Amygdala (tissue), 56 donors: Measurements from ENCODE around the gene CARS1.
"Not testable (repeated sequence)": the region's sequence is repeated elsewhere in the genome, so short reads cannot be mapped to it uniquely, and the experiment has no call there.

Source experiments
- DNase-seq, 56 donors: peaks; one replicate each; lab custom pipeline; 2025; lab: John Stamatoyannopoulos, UW

The CARS1 gene

DNA sequence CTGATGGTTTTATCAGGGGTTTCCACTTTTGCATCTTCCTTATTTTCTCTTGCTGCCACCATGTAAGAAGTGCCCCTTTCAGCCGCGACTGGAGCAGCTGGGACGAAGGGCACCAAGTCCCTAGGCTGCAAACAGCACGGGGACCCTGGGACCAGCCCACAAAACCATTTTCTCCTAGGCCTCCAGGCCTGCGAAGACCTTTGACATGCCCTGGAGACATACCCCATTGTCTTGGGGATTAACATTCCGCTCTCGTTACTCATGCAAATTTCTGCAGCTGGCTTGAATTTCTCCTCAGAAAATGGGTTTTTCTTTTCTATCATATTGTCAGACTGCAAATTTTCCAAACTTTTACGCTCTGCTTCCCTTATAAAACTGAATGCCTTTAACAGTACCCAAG lies 6.7 kb upstream of the CARS1 start:
- not testable (repeated sequence) for DNase-seq

- not testable (repeated sequence) for DNase-seq
Measured at GRCh38 chr11:3063432-3063831, 6.2 kb upstream of the CARS1 start.

DNA sequence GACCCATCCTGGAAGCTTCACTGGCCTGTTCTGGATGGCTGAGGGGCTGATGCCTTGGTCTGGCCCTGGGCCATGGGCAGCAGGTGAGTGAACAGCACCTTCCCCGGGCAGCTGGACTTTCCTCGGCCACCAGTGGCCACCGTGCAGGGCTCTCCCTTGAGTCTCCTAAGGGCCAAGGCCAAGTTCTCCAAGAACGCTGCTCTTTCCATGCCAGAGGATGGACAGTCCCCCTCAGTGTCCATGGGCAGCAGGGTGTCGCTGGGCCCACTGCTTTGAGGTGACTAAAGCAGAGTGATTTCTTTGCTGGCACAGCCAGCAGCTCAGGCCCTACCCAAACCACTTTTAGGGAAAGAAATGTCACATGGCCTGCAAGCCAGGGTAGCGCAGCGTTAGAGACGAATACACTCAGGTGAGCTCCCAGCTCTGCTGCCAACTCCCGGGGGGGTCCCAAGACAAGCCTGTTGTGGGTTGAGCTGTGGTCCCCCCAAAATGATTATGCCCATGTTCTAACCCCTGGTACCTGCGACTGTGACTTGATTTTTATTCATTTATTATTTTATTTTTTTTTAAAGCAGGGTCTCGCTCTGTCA lies 3.3 kb upstream of the CARS1 start:
- no peak for DNase-seq

- DNase-seq: no peak
Measured at GRCh38 chr11:3058753-3059664, 1.8 kb upstream of the CARS1 start.

- DNase-seq: no peak
Measured at GRCh38 chr11:3056296-3057068, 741 bp downstream of the CARS1 start.

DNA sequence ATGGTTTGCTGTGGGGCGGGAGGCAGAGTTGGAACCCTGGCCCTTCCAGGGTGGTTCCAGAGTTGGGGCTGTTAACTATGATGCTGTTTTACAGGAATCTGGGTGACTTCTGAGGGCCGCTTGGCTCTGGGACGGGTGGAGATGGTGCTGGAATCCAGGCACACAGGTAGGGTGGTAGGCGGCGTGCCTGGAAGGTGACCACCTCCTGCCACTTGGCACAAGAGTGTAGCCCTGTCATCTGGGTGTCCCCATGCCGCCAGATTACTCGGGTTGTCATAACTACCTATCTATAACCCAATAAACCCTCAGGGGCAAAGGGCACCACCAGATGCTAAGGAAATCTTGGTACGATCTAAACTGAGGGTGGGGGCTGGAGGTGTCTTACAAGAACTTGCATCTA lies 1.3 kb downstream of the CARS1 start:
- no peak for DNase-seq

DNA sequence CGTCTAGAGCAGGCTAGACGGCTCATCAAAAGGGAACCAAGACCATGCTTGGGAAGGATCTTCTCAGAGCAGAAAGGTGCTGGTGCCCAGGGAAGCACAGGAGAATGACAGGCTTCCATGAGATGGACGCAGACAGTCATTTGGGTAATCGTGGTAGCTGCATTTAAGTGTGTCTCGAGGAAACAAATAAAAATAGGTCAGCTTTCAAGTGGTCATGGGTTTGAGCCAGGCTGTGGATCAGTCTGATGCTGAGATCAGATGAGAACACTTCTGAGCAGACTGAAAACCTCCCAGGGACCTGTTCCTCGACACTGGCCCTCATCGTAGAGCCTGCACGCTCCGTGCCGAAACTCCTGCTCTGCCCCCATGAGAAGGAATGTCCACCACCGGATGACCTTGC lies 4.7 kb downstream of the CARS1 start:
- DNase-seq: no peak

DNA sequence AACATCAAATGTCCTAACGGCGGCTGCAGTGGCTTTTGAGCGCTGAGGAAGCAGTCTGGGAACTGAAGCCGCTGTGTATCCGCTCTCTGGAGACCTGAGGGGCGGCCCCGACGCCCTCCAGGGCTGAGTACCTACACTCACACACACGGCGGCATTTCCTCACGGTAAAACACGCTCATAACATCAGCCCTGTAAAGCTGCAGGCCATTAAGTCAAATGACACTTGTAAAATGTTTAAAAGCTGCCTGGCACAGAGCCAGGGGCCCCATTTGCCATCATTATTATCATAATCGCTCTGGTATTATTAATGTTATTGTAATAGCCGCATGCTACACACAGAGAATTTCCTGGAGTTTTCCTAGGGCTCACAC lies 5.1 kb downstream of the CARS1 start:
- DNase-seq: peak in 1 of 56 donors; percentile 35

DNA sequence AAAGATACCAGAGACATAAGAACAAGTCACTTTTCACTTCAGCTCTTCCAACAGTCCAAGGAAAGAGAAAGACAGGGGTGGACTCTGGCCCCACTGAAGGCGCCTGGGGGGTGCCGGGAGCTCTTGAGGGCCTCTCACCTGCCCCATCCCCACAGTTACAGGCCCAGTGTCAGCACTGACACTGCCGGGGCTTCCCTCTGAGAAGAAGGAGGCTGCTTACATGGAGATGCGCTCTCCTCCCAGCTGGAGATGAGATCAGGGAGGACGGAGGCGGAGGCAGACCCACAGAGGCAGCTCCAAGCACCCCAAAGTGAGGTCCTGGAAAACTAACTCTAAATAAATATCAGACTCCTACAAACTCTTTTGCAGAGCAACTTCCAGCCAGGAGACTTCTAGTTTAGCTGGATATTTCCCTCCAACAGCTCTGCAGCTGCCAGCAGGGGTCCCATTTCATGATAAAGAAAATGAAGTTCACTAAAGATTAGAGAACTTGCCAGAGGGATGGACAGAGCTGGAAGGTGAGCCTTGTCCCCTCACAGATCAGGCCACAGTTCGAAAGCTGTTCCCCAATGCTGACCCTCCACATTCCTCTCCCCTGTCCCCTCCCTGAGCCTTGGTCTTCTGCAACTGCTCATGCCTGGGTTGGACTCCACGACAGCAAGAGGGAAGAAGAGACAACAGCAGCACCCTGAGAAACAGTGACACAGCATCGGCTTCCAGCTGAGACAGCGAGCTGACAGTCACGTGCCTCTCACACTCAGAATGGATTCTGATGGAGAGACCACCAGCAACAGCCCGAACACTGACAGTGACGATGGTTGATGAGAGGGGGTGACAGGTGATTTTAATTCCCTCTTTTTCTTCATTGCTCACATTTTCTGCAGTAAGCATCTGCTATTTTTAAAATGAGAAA lies 5.8 kb downstream of the CARS1 start:
- peak in 10 of 56 donors; percentile 17 to 48 (median 26) for DNase-seq

DNA sequence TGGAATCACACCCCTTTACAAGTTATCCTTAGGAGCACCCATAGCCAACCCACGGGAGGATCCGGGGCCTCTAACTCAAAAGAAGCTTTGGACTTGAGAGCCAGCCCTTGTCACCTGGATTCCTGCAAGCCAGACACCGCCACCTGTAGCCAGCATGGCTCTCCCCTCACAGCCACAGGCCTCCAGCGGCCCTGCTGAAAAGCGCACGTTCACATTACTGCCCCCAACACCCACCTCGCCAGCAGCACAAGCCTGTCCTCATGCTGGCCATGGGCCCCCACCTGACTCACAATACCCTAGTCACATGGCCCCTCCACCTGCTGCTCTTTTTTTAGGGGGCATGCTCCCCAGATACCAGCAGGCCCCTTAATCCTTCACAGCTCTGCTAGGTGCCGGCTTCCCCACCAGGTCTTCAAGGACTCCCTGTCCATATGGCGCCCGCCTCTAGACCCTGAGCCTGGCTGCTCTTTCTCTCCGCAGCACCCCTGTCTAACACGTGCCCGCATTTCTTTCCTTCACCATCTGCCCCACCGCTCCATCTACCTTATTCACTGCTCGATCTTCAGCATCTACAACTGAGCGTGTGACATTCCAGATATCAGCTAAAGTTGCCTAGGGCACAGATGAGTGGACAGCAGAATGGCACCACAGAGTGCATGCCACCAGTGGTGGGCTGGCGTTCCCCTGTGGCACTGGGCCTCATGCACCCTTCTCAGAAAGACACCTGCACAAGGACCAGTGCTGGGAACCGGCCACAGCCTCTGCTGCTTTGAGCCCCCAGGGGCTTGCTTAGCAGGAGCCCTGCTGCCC lies 6.6 kb downstream of the CARS1 start:
- no peak for DNase-seq

DNA sequence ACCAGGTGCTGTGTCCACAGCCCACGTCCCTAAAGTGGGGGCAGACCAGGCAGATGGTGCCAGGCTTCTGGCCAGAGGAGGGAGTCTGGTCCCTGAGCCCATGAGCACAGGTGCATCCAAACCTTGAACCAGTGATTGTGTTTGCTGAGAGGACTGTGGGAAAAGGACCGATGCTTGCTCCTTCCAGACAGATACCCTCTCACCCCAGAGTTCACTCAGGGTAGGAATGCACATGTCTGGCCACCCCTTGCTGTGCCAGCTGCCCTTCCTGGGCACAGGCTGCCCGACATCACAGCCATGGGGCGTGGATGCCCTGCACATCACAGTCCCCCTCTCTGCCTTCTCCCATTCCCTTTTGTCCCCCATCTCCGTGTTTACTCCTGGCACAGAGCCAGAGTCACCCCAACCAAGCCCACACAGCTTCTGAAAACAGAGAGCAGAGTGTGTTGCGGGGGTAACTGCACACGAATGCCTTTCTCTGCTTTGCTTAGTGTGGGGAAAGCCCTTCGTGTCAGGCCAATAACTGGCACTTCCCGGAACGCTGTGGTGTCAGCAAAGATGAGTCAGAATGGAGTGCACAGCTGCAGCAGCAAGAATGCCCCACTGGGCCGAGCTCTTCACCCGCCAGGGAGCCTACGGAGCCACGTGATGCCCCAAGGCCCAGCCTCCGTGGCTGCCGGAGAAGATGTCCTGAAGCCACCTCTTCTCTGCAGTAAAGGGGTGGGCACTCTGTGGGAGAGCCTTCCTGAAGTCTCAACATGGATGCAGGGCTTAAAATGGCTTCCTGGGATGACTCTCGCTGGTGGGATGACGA lies 7.6 kb downstream of the CARS1 start:
- peak in 55 of 56 donors; percentile 25 to 96 (median 81) for DNase-seq

DNA sequence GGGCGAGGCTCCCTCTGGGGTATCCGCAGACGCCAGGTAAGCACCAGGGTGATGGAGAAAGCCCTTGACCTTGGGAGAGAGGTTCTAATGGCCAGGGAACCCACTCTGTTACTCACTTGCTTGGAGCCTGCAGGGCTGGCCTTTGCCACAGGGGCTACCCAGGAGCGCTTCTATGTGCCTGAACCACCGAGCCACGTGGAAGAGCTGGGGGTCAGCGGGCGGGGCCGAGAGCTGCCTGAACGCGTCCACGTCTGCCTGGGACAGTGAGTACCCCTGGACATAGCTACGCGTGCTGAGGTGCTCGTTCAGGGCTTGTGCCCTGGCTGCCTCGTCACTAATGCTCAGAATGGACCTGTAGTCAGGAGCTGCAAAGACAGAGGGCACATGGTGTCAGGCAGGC lies 9.6 kb downstream of the CARS1 start:
- no peak for DNase-seq

DNA sequence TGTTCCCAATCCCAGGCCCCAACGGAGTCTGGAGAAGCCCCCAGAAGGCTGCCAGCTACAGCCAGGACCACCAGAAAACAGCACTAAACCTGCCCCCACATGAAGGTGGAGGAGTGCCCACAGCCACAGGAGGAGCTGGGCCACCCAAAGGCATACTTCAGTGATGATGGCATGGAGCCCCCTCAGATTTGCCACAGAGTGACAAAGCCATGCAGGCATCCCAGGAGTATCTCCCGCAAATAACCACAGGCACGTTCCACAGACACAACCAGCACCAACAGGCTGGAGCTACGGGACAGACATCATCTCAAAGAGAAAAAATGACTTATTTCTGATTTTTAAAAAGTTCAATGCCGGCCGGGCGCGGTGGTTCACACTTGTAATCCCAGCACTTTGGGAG lies 10.6 kb downstream of the CARS1 start:
- no peak for DNase-seq

DNA sequence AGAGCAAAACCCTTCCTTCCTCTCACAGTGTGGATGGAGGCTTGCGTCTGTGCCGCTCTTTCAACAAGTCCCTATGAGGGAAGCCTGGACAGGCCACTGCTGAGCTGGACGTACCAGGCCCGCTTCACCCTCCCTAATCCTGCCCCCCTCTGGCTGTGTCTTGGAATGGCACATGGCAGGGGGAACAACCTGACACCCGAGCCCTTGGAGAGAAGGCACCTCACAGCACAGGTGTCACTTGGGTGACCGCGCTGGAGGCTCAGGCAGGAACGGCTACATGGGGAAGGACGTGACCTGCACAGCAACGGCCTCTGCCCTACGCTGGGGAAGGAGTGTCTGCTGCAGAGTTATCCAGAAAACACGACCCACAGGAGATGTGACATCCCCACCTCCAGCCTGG lies 11.0 kb downstream of the CARS1 start:
- DNase-seq: peak in 2 of 56 donors; percentile 15 to 18

- no peak for DNase-seq
Measured at GRCh38 chr11:3044915-3045314, 12.3 kb downstream of the CARS1 start.

- no peak for DNase-seq
Measured at GRCh38 chr11:3044004-3044403, 13.2 kb downstream of the CARS1 start.

DNA sequence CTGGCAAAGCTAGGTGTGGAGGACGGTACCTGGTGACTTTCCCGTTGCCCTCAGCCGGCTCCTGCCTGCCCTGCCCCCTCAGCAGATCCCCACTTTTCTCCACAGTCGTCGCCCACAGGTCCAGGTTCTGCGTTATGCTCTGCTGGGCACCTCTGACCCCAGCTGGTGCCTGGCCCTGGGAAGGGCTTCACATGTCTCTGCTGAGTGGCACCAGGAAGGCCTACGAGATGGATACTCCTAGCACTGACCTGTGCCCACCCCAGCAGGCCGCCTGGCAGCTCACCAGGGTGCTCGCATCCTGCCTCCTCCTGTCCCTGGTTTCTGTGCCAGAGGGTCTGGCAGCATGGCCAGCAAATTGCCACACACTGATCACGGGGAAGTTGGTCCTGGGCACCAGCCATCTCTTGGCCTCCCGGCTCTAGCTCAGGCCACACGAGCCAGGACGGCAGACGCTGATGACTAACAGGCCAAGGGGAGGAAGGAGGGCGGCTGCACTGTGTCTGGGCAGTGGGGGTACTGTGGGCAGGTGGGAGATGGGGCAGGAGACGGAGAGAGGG lies 13.8 kb downstream of the CARS1 start:
- DNase-seq: peak in 25 of 56 donors; percentile 15 to 69 (median 39)
